ENCODE data around the gene RGL2. TPM values are rescaled to one million over a fixed set of nuclear protein-coding genes. Genes with fewer than 3 reads are reported as not detected.
A peak's percentile ranks its signal among the peaks of the same experiment; 100 is the strongest.

RGL2 gene
- total and polyA plus RNA-seq, 4 donors = 72.2 to 93.7 (median 75.0) TPM

- H3K9ac ChIP-seq (ENCODE audit: insufficient read depth in 1 of 2, low read length in 2 of 2) = peak within 1 kb of the TSS in 1 of 2 donors; percentile 85
- TF ChIP-seq, protein P1, sequence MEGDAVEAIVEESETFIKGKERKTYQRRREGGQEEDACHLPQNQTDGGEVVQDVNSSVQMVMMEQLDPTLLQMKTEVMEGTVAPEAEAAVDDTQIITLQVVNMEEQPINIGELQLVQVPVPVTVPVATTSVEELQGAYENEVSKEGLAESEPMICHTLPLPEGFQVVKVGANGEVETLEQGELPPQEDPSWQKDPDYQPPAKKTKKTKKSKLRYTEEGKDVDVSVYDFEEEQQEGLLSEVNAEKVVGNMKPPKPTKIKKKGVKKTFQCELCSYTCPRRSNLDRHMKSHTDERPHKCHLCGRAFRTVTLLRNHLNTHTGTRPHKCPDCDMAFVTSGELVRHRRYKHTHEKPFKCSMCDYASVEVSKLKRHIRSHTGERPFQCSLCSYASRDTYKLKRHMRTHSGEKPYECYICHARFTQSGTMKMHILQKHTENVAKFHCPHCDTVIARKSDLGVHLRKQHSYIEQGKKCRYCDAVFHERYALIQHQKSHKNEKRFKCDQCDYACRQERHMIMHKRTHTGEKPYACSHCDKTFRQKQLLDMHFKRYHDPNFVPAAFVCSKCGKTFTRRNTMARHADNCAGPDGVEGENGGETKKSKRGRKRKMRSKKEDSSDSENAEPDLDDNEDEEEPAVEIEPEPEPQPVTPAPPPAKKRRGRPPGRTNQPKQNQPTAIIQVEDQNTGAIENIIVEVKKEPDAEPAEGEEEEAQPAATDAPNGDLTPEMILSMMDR (IDR thresholded peaks at IDR 0.05; ENCODE audit: control extremely low read depth, extremely low read depth) = no peak
- ATAC-seq (ENCODE audit: insufficient read depth, low FRiP score) (peak; percentile 67), DNase-seq (peak; percentile 99 to 100 (median 99))
- peak within 1 kb of the TSS; percentile 30 for H3K4me3 ChIP-seq
- WGBS, 2 donors = 2% methylated on average over 41 to 44 of the region's 44 CpGs
- no peaks in the 10 kb centered on the region for H3K27me3 ChIP-seq (ENCODE audit: control insufficient read depth in 3 of 3, insufficient read depth in 3 of 3, low read length in 2 of 3)
- H3K9me3 ChIP-seq (ENCODE audit: control insufficient read depth in 4 of 4, insufficient read depth in 3 of 4, low read length in 3 of 4) = no peaks in the 10 kb centered on the region
- peaks cover 4 to 46% (median 30%) of the 10 kb centered on the region in 4 donors for H3K36me3 ChIP-seq (ENCODE audit: control insufficient read depth in 4 of 4, insufficient read depth in 4 of 4, low read length in 4 of 4)
- peaks cover 12 to 35% (median 15%) of the 10 kb centered on the region in 5 donors for H3K4me1 ChIP-seq (ENCODE audit: control insufficient read depth in 5 of 5, insufficient read depth in 5 of 5, low read length in 5 of 5)
- peak within 1 kb of the TSS; percentile 62 to 76 for H3K27ac ChIP-seq (ENCODE audit: low read depth in 1 of 2, low read length in 1 of 2)
Measured at GRCh38 chr6:33317669-33318425, 19.1 kb upstream of the RGL2 start, which contains the start of gene ZBTB22. TSS of gene ZBTB22 (minus strand) at chr6:33317744. CDS start at chr6:33316916, 828 bp downstream.

- Histone ChIP-seq H3K4me1 (ENCODE audit: control insufficient read depth in 5 of 5, insufficient read depth in 5 of 5, low read length in 5 of 5) (peaks cover 12 to 38% (median 17%) of the 10 kb centered on the region in 5 donors), H3K4me3 (no peak overlapping the region), H3K27me3 (ENCODE audit: control insufficient read depth in 3 of 3, insufficient read depth in 3 of 3, low read length in 2 of 3) (no peaks in the 10 kb centered on the region), H3K27ac (ENCODE audit: low read depth in 1 of 2, low read length in 1 of 2) (no peak overlapping the region), H3K9me3 (ENCODE audit: control insufficient read depth in 4 of 4, insufficient read depth in 3 of 4, low read length in 3 of 4) (no peaks in the 10 kb centered on the region), H3K9ac (ENCODE audit: insufficient read depth in 1 of 2, low read length in 2 of 2) (no peak overlapping the region), H3K36me3 (ENCODE audit: control insufficient read depth in 4 of 4, insufficient read depth in 4 of 4, low read length in 4 of 4) (peaks cover 4 to 46% (median 30%) of the 10 kb centered on the region in 4 donors)
- DNase-seq (no peak), ATAC-seq (ENCODE audit: insufficient read depth, low FRiP score) (peak; percentile 4)
- WGBS, 2 donors = 0 to 2% methylated on average over 12 to 26 of the region's 27 CpGs
- TF ChIP-seq, protein P1 (IDR thresholded peaks at IDR 0.05; ENCODE audit: control extremely low read depth, extremely low read depth) = no peak
Measured at GRCh38 chr6:33317419-33317668, 18.6 kb upstream of the RGL2 start.

- H3K4me3 ChIP-seq = no peak overlapping the region
- DNase-seq (no peak), ATAC-seq (ENCODE audit: insufficient read depth, low FRiP score) (no peak)
- H3K36me3 ChIP-seq (ENCODE audit: control insufficient read depth in 4 of 4, insufficient read depth in 4 of 4, low read length in 4 of 4) = peaks cover 4 to 46% (median 30%) of the 10 kb centered on the region in 4 donors
- H3K27me3 ChIP-seq (ENCODE audit: control insufficient read depth in 3 of 3, insufficient read depth in 3 of 3, low read length in 2 of 3) = no peaks in the 10 kb centered on the region
- H3K27ac ChIP-seq (ENCODE audit: low read depth in 1 of 2, low read length in 1 of 2) = peak overlapping the region in 1 of 2 donors; percentile 37
- TF ChIP-seq, protein P1 (IDR thresholded peaks at IDR 0.05; ENCODE audit: control extremely low read depth, extremely low read depth) = no peak
- peaks cover 13 to 38% (median 16%) of the 10 kb centered on the region in 5 donors for H3K4me1 ChIP-seq (ENCODE audit: control insufficient read depth in 5 of 5, insufficient read depth in 5 of 5, low read length in 5 of 5)
- 73 to 83% methylated on average over 19 of the region's 19 CpGs for WGBS, 2 donors
- no peak overlapping the region for H3K9ac ChIP-seq (ENCODE audit: insufficient read depth in 1 of 2, low read length in 2 of 2)
- no peaks in the 10 kb centered on the region for H3K9me3 ChIP-seq (ENCODE audit: control insufficient read depth in 4 of 4, insufficient read depth in 3 of 4, low read length in 3 of 4)
Measured at GRCh38 chr6:33316603-33317418, 18.1 kb upstream of the RGL2 start.
